GM19455 (cell line): ENCODE data around the gene KCNIP3.
"Not testable (repeated sequence)": the region's sequence is repeated elsewhere in the genome, so short reads cannot be mapped to it uniquely, and the experiment has no call there.

Experiments used
- ATAC-seq: cut with Tn5 transposase; IDR thresholded peaks from one replicate; pipeline ENCODE4 v1.9.1; 2021; ENCODE audit not compliant: unreplicated experiment

Gene KCNIP3

GRCh38 chr2:95359501-95359930 lies 62.4 kb downstream of the KCNIP3 start:
- no peak for ATAC-seq

- ATAC-seq, result no peak
Measured at GRCh38 chr2:95361216-95361980, 64.3 kb downstream of the KCNIP3 start.

DNA sequence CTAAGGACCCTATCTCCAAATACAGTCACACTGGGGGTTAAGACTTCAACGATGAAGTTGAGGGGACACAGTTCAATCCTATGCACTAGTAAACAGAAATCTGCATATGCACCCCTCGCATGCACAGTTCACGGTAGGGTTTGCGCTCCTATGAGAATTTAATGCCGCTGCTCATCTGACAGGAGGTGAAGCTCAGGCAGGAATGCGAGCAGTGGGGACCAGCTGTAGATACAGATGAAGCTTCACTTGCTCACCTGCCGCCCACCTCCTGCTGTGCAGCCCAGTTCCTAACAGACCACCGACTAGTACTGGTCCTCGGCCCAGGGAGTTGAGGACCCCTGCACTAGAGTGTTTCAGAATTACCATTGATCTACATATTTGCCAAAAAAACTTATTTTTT lies 65.3 kb downstream of the KCNIP3 start:
- no peak for ATAC-seq

GRCh38 chr2:95366514-95366913 lies 69.4 kb downstream of the KCNIP3 start:
- ATAC-seq, result no peak

DNA sequence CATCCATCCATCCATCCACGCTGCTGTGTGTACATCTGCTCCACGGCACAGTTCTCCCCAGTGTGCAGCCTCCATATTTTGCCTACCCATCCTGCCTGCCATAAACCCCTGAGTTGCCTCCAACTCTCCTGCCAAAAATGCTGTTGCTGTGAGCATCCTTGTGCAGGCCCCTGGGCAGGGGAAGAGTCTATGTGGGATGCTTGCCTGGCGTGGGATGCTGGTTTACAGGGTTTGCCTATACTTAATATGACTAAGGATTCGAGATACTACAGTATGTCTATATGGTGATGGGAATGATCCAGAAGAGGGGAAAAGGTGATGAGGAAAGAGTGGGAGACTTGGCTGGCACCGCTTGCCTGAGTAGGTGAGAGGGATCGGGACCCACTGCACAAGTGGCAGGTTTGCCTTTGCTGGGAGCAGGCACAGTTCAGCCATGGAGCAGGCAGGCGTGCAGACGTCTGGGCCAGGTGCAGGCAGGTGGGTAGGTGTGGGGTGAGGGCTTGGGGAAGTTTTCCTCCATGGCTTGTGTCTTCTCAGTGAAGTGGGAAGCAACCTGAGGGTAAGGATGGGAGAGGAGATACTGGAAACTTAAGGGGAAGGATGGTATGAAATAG lies 75.2 kb downstream of the KCNIP3 start:
- no peak for ATAC-seq

DNA sequence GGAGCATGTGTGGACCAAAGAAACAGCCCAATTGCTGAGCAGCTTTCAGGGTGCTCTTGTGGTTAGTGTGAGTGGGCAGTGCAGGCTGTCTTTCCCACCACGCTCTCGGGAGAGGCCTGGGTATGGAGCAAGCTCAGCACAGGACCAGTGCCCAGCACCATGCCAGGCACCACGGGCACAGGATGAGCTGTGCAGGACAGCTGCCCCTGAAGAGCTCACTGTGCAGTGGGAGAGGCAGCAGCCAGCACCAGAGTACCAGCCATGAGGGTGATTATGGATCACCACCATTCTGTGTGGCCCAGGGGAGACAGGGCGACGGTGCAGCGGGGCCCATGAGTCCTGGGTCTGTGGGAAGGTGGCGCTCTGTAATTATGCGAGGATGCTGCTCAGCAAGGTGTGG lies 75.7 kb downstream of the KCNIP3 start:
- no peak for ATAC-seq

DNA sequence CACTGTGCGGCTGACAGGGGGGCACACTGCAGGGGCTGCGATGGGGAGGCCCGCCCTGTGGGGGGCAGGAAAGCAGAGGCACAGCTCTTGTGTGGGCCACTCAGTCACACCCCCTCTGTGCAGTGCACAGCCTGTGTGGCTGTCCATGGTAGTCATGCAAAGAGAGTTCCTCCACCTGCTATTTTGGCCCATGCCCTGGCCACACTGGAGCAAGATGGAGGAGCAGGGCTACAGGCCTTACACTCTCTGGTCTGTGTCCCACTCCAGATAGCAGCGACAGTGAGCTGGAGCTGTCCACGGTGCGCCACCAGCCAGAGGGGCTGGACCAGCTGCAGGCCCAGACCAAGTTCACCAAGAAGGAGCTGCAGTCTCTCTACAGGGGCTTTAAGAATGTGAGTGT lies 76.9 kb downstream of the KCNIP3 start:
- no peak for ATAC-seq

GRCh38 chr2:95374451-95374920 lies 77.3 kb downstream of the KCNIP3 start:
- no peak for ATAC-seq

DNA sequence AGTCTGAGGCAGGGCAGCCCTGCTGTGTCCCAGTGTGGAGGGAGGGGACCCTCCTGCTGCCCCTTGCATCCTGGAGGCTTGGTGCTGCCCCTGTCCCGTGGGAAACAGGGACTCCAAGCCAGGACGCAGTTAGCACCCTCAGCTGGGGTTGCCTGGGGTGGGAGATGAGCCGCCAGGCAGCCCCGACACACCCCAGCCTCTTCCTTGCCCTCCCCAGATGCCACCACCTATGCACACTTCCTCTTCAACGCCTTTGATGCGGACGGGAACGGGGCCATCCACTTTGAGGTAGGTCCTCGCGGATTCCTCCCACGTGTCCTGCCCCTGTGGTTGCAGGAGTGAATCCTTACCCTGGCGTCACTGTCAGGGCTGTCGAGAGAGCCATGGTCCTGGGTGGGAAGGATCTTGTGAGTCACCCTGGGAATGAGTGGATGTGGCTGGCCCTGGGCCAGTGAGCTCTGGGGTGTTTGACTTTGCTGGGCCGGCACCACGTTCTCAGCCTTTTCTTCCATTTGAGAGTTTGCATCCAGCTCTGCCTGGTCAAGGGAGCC lies 77.8 kb downstream of the KCNIP3 start:
- no peak for ATAC-seq

DNA sequence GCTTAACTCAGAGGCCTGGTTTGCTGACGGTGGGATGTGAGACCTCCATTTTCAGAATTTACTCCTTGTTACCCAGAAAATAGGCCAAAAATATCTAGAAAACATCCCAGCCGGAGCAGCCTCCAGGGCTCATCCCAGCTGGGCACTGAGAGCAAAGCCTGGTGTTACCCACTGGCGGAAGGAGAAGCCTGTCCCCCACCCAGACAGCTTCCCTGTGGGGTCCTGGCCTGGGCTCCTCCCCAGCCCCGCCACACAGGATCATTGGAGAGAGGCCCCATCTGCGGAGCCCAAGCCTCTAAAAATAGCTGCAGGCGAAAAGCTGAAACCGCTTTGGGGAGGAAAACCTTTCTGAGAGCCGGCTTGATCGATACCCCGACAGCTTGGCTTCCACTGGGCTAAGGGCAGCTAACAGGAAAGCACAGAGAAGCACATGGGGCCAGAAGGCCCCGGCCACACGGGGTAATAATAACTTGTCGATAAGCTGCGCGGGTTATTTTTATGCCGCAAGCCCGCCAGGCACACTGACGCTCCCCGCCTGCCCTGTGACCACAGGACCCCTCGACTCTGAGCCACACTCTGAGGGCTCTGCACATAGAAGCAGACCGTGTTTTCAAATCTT lies 78.5 kb downstream of the KCNIP3 start:
- ATAC-seq, result no peak

DNA sequence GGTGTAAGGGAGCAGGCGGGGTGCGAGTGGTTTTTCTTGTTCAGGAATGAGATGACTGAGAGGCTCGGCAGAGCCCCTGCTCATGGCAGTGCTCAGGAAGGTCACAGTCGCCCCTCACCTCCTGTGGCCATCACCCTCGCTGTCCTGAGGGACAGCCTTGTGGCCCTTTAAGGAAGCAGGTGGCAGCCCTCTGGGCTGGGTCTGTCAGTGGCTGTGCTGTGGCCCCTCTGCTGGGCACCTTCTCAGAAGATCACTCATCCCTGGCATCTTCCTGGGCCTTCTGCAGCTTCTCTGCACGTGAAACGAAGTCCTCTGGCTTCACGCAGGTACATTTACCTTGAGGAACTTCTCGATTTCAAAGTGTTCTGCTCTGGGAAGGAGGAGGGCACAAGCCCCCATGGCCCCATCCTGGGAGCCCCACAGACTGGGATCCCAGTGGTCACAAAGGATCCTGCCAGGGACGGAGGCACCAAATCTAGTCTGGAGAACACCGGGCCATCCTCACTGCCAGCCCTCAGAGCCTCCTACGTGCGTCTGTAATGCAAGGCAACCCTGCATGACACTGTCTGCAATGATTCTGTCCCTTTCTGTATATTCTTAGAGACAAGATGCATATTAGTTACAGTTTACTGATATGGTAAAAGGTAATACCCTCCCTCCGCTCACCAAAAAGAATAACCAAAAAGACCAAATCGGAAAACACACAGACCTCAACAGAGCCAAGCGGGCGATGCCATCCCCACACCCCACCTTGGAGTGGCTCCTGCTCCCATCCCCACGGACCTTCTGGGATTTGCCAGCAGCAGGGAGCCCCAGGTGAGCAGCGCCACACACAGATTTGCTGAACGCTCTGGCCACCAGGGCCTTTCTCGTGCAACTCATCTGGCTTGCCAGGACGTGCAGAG lies 79.4 kb downstream of the KCNIP3 start:
- ATAC-seq, result no peak

GRCh38 chr2:95377216-95378123 lies 80.3 kb downstream of the KCNIP3 start:
- no peak for ATAC-seq

- not testable (repeated sequence) for ATAC-seq
Measured at GRCh38 chr2:95378281-95378680, 81.1 kb downstream of the KCNIP3 start.

GRCh38 chr2:95379371-95379831 lies 82.3 kb downstream of the KCNIP3 start:
- ATAC-seq, result no peak

DNA sequence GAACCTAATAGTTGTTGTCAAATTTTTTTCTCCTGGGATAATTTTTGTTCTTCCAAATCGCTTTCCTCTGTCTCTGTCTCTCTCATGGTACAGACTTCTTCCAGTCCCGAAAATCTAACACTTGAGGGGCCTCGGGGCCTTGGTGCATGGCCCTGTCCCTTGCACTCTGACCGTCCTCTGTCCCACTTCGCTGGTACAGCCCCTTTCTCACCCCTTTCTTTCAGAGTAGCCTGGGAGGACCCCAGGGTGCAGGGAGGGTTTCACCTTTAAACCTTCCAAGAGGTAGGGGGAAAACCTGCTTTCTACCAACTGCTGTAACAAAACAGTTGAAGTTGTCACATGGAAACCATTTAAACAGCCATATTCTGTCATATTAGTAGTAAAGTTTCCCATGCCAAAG lies 83.1 kb downstream of the KCNIP3 start:
- no peak for ATAC-seq

GRCh38 chr2:95380731-95381130 lies 83.6 kb downstream of the KCNIP3 start:
- ATAC-seq, result no peak

DNA sequence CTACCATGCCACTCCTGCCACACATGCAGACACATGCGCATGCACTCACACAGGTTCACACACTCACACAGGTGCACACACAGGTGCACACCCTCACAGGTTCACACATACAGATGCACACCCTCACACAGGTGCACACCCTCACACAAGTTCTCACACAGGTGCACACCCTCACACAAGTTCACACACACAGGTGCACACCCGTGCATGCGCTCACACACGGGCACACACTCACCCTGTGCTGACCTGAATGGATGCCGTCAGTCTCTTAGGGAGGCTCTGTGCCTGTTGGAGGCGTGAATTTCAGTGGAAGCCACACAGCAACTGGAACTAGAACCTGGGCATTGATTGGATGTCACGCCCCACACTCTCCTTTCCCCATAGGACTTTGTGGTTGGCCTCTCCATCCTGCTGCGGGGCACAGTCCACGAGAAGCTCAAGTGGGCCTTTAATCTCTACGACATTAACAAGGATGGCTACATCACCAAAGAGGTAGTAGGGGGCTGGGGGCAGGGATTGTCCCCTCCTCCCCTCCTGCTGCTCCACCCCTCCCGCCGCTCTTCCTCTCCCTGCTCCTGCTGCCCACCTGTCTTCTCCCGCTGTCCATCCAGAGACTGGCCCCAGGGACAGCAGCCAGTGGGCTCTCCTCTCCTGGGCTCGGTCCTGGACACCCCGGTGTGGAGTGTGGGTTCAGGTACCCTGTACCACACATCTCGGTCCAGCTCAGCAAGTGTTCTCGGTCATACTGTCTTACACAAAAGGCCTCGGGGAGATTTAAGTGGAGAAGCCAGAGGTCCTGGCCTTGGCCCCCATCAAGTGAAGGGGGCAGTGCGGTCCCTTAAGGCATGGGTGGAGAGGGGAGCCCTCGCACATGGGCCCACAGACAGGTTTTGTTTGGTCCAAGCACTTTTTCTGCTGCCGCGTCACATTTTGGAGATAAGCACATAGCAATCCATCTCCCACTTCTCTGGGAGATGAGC lies 84.4 kb downstream of the KCNIP3 start:
- ATAC-seq, result no peak

GRCh38 chr2:95382192-95382591 lies 85.0 kb downstream of the KCNIP3 start:
- no peak for ATAC-seq
